Lower lobe of right lung (tissue), 2 donors: ENCODE results near the gene SPG11. TPM values are rescaled to one million over a fixed set of nuclear protein-coding genes. Genes with fewer than 3 reads are reported as not detected.
"Not testable (repeated sequence)": the region's sequence is repeated elsewhere in the genome, so short reads cannot be mapped to it uniquely, and the experiment has no call there.

ENCODE experiments used
- ATAC-seq, 2 donors: fragments of 200-7000 bp; cut with Tn5 transposase; one replicate each; pipeline ENCODE4 v1.9.1; 2020 to 2022; ENCODE audit warnings: mild to moderate bottlenecking in 2 of 2, moderate library complexity in 2 of 2
- DNase-seq: peaks from one replicate; pipeline ENCODE4 v3.0.0-alpha.2; 2020
- H3K27ac ChIP-seq: fragments of 200-600 bp; one replicate; pipeline ENCODE4 v1.8.0; 2022
- H3K27me3 ChIP-seq: fragments of 200-600 bp; one replicate; pipeline ENCODE4 v1.8.0; 2022; ENCODE audit warnings: low read depth
- H3K36me3 ChIP-seq: fragments of 200-600 bp; one replicate; pipeline ENCODE4 v1.8.0; 2022; ENCODE audit warnings: mild to moderate bottlenecking
- H3K4me1 ChIP-seq: fragments of 200-600 bp; one replicate; pipeline ENCODE4 v1.8.0; 2022
- H3K4me3 ChIP-seq: fragments of 200-600 bp; one replicate; pipeline ENCODE4 v1.8.0; 2022; ENCODE audit warnings: mild to moderate bottlenecking
- H3K9me3 ChIP-seq: fragments of 200-600 bp; one replicate; pipeline ENCODE4 v1.8.0; 2022
- intact Hi-C: fragments of 100-400 bp; cut with DNase I; formaldehyde crosslinking; loops from one replicate; pipeline ENCODE4 v1.11.0; 2022
- total RNA-seq: library from RNA; stranded (reverse); fragmentation: NEBNext Ultra II Directional; extraction: Animal tissue kit (Norgen Biotek cat#: 25700); gene quantifications from one replicate; pipeline ENCODE4 v1.2.1, GENCODE V29; 2021
- TF ChIP-seq, protein P1 (sequence below): fragments of 200-600 bp; IDR thresholded peaks from one replicate; pipeline ENCODE4 v1.8.0; 2022; ENCODE audit warnings: antibody characterized with exemption, mild to moderate bottlenecking
- donor health status: DM: no; HTN: yes; CAD: no; lungs with severe emphysema.

SPG11 gene
- total RNA-seq, 1 donor from 2014 or later: 99.7 TPM

GRCh38 chr15:44647036-44647435 is 16.4 kb downstream of the SPG11 start:
- intact Hi-C loops: no loop called here
- TF ChIP-seq, protein P1, sequence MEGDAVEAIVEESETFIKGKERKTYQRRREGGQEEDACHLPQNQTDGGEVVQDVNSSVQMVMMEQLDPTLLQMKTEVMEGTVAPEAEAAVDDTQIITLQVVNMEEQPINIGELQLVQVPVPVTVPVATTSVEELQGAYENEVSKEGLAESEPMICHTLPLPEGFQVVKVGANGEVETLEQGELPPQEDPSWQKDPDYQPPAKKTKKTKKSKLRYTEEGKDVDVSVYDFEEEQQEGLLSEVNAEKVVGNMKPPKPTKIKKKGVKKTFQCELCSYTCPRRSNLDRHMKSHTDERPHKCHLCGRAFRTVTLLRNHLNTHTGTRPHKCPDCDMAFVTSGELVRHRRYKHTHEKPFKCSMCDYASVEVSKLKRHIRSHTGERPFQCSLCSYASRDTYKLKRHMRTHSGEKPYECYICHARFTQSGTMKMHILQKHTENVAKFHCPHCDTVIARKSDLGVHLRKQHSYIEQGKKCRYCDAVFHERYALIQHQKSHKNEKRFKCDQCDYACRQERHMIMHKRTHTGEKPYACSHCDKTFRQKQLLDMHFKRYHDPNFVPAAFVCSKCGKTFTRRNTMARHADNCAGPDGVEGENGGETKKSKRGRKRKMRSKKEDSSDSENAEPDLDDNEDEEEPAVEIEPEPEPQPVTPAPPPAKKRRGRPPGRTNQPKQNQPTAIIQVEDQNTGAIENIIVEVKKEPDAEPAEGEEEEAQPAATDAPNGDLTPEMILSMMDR: no peak
- Histone ChIP-seq H3K4me1 (peaks cover 4% of the 10 kb centered on the region), H3K27me3 (no peaks in the 10 kb centered on the region), H3K4me3 (no peak overlapping the region), H3K9me3 (no peaks in the 10 kb centered on the region), H3K27ac (no peak overlapping the region), H3K36me3 (peaks cover 76% of the 10 kb centered on the region)
- ATAC-seq (no peak), DNase-seq (no peak)

DNA sequence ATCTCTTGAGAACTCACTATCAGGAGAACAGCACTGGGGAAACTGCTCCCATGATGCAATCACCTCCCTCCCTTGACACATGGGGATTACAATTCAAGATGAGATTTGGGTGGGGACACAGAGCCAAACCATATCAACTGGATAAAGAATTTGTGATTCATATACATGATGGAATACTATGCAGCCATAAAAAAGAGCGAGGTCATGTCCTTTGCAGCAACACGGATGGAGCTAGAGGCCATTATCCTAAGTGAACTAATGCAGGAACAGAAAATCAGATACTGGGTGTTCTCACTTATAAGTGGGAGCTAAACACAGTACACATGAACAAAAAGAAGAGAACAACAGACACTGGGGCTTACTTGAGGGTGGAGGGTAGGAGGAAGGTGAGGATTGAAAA is 17.0 kb downstream of the SPG11 start:
- Histone ChIP-seq H3K27me3 (no peaks in the 10 kb centered on the region), H3K4me1 (peaks cover 4% of the 10 kb centered on the region), H3K36me3 (peaks cover 75% of the 10 kb centered on the region), H3K9me3 (no peaks in the 10 kb centered on the region), H3K27ac (no peak overlapping the region), H3K4me3 (no peak overlapping the region)
- TF ChIP-seq, protein P1: no peak
- ATAC-seq (no peak), DNase-seq (no peak)
- intact Hi-C loops: no loop called here

- peaks cover 4% of the 10 kb centered on the region for H3K4me1 ChIP-seq
- ATAC-seq (no peak), DNase-seq (no peak)
- H3K27me3 ChIP-seq: no peaks in the 10 kb centered on the region
- no peak overlapping the region for H3K4me3 ChIP-seq
- H3K36me3 ChIP-seq: peaks cover 67% of the 10 kb centered on the region
- intact Hi-C loops: no loop called here
- H3K27ac ChIP-seq: no peak overlapping the region
- no peaks in the 10 kb centered on the region for H3K9me3 ChIP-seq
- TF ChIP-seq, protein P1: no peak
These were observed 21.8 kb downstream of the SPG11 start for GRCh38 chr15:44641651-44642050.

GRCh38 chr15:44636976-44637375 is 26.5 kb downstream of the SPG11 start:
- no peaks in the 10 kb centered on the region for H3K4me1 ChIP-seq

GRCh38 chr15:44633603-44634002 is 29.9 kb downstream of the SPG11 start:
- H3K4me1 ChIP-seq: no peaks in the 10 kb centered on the region
- no peaks in the 10 kb centered on the region for H3K9me3 ChIP-seq
- no peaks in the 10 kb centered on the region for H3K27me3 ChIP-seq
- DNase-seq: no peak
- H3K4me3 ChIP-seq: no peak overlapping the region
- no peak for ATAC-seq
- peaks cover 97% of the 10 kb centered on the region for H3K36me3 ChIP-seq
- TF ChIP-seq, protein P1: no peak
- intact Hi-C loops: no loop called here
- H3K27ac ChIP-seq: no peak overlapping the region

More at GRCh38 chr15:44636976-44637375, 26.5 kb downstream of the SPG11 start:
- intact Hi-C loops: no loop called here
- DNase-seq (no peak), ATAC-seq (no peak)
- Histone ChIP-seq H3K27me3 (no peaks in the 10 kb centered on the region), H3K4me3 (no peak overlapping the region), H3K36me3 (peaks cover 90% of the 10 kb centered on the region), H3K27ac (no peak overlapping the region), H3K9me3 (no peaks in the 10 kb centered on the region)
- TF ChIP-seq, protein P1: no peak

GRCh38 chr15:44625286-44625685 is 38.2 kb downstream of the SPG11 start:
- H3K27me3 ChIP-seq, intact Hi-C loops, H3K9me3 ChIP-seq, H3K4me1 ChIP-seq, DNase-seq, H3K4me3 ChIP-seq, ATAC-seq, H3K27ac ChIP-seq: not testable (repeated sequence)
- peaks cover 99% of the 10 kb centered on the region for H3K36me3 ChIP-seq
